ENCODE results near the gene ULBP1.
"Not testable (repeated sequence)": the region's sequence is repeated elsewhere in the genome, so short reads cannot be mapped to it uniquely, and the experiment has no call there.

ULBP1 gene

GRCh38 chr6:149963462-149964307, at the start of gene ULBP1:
ULBP1 (plus strand) TSS chr6:149963943; CDS start chr6:149964050, 107 bp downstream.
- TF ChIP-seq CTCF (IDR thresholded peaks at IDR 0.05; ENCODE audit: borderline replicate concordance, control extremely low read depth, extremely low read depth, insufficient read depth, missing control alignments): no peak
- in situ Hi-C loops (cut with MboI; ENCODE audit: low sequenced_read_pairs, unreplicated experiment): no loop called here
- DNase-seq (ENCODE audit: low spot score): peak; percentile 78

- no peak for DNase-seq (ENCODE audit: low spot score)
- no peak for TF ChIP-seq CTCF (IDR thresholded peaks at IDR 0.05; ENCODE audit: borderline replicate concordance, control extremely low read depth, extremely low read depth, insufficient read depth, missing control alignments)
- in situ Hi-C loops (cut with MboI; ENCODE audit: low sequenced_read_pairs, unreplicated experiment): no loop called here
Measured at GRCh38 chr6:149915970-149916865, 47.5 kb upstream of the ULBP1 start.

- in situ Hi-C loops (cut with MboI; ENCODE audit: low sequenced_read_pairs, unreplicated experiment): no loop called here
- no peak for TF ChIP-seq CTCF (IDR thresholded peaks at IDR 0.05; ENCODE audit: borderline replicate concordance, control extremely low read depth, extremely low read depth, insufficient read depth, missing control alignments)
- no peak for DNase-seq (ENCODE audit: low spot score)
Measured at GRCh38 chr6:149917679-149918078, 46.1 kb upstream of the ULBP1 start.

GRCh38 chr6:149918151-149918905, 45.4 kb upstream of the ULBP1 start:
- no peak for TF ChIP-seq CTCF (IDR thresholded peaks at IDR 0.05; ENCODE audit: borderline replicate concordance, control extremely low read depth, extremely low read depth, insufficient read depth, missing control alignments)
- no peak for DNase-seq (ENCODE audit: low spot score)
- in situ Hi-C loops (cut with MboI; ENCODE audit: low sequenced_read_pairs, unreplicated experiment): no loop called here

GRCh38 chr6:149919126-149919833, 44.5 kb upstream of the ULBP1 start:
- in situ Hi-C loops (cut with MboI; ENCODE audit: low sequenced_read_pairs, unreplicated experiment); DNase-seq (ENCODE audit: low spot score): not testable (repeated sequence)

- DNase-seq (ENCODE audit: low spot score): no peak
- in situ Hi-C loops (cut with MboI; ENCODE audit: low sequenced_read_pairs, unreplicated experiment): no loop called here
- no peak for TF ChIP-seq CTCF (IDR thresholded peaks at IDR 0.05; ENCODE audit: borderline replicate concordance, control extremely low read depth, extremely low read depth, insufficient read depth, missing control alignments)
Measured at GRCh38 chr6:149919834-149920225, 43.9 kb upstream of the ULBP1 start.

Data from GM13976 (cell line).